GM21423 (cell line): ENCODE data around the gene MDM2.

Experiments used
- ATAC-seq: cut with Tn5 transposase; IDR thresholded peaks from one replicate; pipeline ENCODE4 v1.9.1; 2021; ENCODE audit warnings: mild to moderate bottlenecking, moderate library complexity; ENCODE audit not compliant: unreplicated experiment

MDM2 gene

DNA sequence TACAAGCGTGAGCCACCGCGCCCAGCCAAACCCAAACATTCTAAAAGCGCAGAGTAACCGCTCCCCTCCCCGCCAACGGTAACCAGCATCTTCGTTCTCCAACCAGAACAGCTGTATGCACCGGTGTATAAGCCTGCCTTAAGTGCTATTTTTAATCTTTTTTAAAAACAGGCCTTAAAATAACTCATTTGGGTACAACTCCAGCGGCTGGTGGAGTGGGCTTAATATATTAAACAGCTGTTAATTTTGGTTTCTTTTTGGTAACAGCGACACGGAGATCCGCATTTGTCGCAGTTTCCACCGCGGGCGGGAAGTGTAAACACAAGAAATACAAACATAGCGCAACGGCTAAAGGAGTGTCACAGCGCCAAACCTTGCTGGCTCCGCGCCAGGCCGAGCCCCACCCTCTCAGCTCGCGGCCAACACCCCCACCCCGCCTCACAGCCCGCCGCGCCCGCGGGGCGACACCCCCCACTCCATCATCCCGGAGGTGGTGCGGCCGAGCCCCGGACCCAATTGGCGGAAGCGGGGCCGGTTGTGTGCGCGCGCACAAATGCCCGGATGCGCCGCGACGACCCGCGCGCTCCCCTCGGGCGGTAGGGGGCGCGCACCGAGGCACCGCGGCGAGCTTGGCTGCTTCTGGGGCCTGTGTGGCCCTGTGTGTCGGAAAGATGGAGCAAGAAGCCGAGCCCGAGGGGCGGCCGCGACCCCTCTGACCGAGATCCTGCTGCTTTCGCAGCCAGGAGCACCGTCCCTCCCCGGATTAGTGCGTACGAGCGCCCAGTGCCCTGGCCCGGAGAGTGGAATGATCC is at the start of gene MDM2:
Gene MDM2, plus strand, starts transcription at position 602 of the 812 bp plus-strand sequence. CDS start 301 bp downstream, outside the sequence.
- ATAC-seq, result peak; percentile 76

DNA sequence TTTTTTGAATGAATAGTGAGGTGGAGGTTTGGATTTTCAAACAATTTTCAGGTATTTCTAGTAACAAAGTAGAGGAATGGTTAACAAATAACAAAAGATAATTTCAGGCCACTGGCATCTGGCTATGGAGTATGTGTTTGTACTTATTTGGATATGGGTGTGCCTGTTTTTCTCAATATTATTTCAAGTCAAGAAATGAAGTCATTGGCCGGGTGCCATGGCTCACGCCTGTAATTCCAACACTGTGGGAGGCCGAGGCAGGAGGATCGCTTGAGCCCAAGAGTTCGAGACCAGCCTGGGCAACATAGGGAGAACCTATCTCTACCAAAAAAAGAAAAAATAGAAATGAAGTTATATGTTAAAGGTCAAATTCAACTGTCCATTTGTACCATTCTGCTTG is 48.1 kb upstream of the MDM2 start:
- ATAC-seq, result no peak

- no peak for ATAC-seq
These were observed 47.1 kb upstream of the MDM2 start for GRCh38 chr12:68760806-68761441.

DNA sequence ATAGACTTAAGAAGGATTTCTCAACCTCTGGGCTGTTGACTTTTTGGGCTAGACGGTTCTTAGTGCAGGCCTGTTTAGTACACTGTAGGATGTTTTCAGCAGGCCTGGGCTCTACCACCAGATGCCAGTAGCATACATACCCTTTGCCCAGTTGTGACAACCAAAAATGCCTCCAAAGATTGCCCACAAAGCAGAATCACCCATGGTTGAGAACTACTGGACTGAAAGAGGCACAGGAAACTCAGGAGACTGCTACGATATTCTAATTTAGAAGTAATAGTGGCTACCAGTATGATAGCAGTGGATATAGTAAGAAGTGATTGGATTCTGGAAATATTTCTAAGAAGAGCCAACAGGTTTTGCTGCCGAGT is 46.5 kb upstream of the MDM2 start:
- ATAC-seq, result no peak

DNA sequence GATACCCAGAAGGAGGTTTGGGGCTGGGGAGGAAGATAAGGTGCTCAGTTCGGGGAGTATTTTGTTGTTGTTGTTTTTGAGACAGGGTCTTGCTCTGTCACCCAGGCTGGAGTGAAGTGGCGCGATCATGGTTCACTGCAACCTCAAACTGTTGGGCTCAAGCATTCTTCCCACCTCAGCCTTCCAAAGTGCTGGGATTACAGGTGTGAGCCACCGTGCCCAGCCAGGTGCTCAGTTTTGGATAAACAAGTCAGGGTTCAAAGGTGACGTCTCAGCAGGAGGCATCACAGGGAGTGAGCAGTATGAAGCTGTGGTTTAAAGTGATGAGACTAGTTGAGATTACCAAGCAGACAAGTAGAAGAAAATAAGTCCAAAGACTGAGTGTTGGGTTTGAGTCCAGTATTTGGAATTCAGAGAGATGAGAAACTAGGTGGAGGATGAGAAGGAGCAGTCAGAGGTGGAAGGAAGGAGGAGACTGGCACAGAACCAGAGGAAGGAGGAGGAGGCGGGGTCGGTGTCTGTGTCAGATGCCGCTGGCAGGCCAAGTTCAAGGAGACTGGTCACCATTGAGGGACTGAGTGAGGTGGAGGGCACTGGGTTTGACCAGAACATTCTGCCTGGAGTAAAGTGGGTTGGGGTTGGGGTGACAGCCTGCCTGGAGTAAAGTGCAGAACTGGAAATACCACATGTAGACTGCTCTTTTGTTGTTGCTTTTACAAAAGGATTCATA is 45.9 kb upstream of the MDM2 start:
- ATAC-seq, result no peak

- ATAC-seq, result no peak
These were observed 45.3 kb upstream of the MDM2 start for GRCh38 chr12:68762691-68763090.

GRCh38 chr12:68765696-68766095 is 42.3 kb upstream of the MDM2 start:
- no peak for ATAC-seq

- ATAC-seq, result no peak
These were observed 41.3 kb upstream of the MDM2 start for GRCh38 chr12:68766646-68767045.

GRCh38 chr12:68767191-68767590 is 40.8 kb upstream of the MDM2 start:
- no peak for ATAC-seq

DNA sequence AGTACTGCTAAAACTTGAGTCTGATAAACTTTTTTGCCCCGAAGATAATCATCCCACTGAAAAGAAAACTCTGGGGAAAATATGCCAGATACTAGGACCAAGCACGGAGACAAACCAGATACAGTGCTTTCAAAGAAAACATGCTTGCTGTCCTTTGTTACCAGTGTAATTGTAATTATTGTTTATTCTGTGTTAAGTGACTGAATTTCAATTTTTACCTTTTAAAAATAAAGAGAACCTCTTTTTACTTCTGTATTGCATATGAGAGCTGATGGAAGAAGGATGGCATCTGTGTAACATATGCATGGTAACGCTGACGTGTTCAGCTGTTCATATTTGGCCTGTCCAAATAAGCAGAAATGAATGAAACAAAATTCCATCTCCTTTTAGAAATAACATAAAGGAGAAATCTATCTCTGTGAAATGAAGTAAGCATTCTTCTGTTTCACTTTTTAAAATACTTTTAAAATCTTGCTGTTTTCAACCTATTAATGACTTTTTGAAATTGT is 39.5 kb upstream of the MDM2 start:
- no peak for ATAC-seq

DNA sequence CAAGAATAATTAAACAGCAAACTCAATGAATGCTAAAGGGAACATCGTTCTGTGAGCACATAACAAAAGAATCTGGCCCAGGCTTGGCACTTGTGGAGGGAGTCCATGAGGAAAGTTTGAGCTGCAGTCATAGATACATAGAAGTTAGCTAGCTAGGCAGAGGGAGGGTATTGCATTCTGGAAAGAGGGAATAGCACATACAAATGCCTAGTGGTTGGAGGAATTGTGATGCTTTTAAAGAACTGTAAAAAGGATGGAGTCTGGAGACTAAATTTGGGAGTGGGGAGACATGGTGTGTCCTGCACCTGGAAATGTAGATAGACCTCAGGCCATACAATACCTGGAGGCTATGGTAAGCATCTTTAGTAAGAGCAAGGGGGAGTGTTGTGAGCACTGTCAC is 38.0 kb upstream of the MDM2 start:
- no peak for ATAC-seq

DNA sequence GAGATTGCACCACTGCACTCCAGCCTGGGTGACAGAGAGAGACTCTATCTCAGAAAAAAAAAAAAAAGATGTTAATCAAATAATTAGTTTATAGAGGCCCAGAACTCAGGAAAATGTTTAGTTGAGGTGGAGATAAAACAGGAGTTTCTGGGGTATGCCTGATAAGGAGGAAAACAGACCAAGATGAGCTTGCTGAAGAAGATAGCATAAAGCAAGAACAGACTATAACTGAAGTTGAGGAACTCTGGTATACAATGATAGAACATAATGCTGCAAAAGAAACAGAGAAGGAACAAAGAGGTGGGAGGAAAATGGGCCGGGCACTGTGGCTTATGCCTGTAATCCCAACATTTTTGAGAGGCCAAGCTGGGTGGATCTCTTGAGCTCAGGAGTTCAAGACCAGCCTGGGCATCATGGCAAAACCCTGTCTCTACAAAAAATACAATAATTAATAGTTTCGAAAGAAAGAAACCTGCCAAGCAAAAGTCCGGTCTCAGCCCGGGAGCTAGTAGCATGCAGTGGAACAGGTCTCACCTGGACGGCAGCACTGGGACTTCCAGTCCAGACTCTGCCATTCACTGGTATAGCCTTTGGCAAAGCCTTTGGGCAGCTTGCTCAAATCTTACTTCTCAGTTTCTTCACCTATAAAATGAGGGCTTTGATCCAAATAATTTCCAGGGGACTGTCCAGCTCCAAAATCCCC is 36.6 kb upstream of the MDM2 start:
- ATAC-seq, result no peak

DNA sequence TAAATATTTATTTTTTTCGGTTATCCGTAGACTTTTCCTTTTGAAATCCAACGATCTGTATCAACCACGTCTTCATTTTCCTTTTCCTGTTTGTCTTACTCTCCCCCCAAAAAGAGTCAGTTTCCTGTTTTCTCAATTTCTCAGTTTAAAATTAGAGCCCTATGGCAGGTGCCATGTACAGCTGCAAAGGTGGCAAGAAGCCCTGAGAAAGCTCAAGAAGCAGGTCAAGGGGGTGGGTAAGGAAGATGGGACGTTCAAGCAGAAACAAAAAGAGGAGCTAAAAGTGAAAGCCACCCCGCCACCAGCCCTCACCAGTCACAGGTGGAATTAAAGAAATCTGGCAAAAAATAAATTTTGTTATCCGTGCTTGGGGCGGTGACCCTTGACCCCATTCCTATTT is 35.3 kb upstream of the MDM2 start:
- ATAC-seq, result peak; percentile 68

DNA sequence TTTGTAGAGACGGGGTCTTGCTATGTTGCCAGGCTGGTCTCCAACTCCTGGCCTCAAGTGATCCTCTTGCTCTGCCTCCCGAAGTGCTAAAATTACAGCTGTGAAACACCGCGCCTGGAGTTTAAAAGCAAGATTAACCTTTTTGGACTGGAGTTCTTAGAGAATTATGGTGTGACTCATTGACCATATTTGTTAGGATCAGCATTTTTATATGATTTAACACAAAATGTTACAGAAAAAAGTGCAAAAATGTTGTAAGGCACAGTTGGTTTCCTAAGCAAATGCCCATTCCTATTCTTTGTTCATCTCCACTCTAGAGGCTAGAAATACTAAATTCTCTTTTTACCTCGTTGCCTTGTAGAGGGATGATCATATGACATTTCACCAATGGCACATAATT is 34.4 kb upstream of the MDM2 start:
- no peak for ATAC-seq

GRCh38 chr12:68775121-68775630 is 32.8 kb upstream of the MDM2 start:
- ATAC-seq, result no peak

- no peak for ATAC-seq
These were observed 30.9 kb upstream of the MDM2 start for GRCh38 chr12:68776976-68777610.

DNA sequence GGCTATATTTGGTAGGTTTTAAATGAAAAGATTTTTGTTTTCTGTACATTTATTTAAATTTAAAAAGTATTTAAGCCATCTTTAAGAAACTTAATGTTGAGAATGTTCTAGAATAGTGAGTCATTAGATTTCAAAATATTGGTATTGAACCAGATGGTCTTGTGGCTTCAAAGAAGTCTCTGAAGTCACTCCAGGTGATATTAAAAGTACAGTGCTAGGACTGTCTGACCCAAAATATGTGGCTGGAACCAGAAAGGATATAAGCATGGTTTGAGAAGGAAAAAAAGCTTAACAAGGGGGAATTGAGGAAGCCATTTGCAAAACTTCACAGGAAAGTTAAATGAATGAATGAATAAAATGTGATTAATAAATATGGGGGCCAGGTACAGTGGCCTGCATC is 28.7 kb upstream of the MDM2 start:
- ATAC-seq, result no peak

DNA sequence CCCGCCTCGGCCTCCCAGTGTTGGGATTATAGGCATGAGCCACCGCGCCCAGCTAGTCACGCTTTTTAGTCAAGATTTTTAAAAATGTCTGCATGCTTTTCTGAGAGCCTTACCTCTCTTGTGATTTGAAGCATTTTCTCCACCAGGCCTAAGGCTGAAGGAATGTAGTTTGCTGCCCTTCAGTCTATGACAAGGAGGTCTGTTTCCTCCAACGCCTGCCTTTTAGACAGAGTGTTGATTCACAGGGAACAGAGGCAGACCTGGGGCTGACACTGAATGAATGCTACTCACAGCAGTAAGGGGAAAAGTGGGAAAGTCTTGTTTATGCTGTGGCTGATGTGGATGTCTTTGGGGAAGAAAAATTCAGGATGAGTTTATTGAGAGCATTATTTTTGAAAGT is 27.2 kb upstream of the MDM2 start:
- no peak for ATAC-seq

- no peak for ATAC-seq
These were observed 26.2 kb upstream of the MDM2 start for GRCh38 chr12:68781728-68782127.

GRCh38 chr12:68784015-68784414 is 24.0 kb upstream of the MDM2 start:
- ATAC-seq, result no peak
